Measurements from ENCODE around the gene CEP152. TPM values are rescaled to one million over a fixed set of nuclear protein-coding genes. Genes with fewer than 3 reads are reported as not detected.

Gene CEP152
- total RNA-seq, 4 donors from 2014 or later: 2.7 to 10.1 (median 3.9) TPM

DNA sequence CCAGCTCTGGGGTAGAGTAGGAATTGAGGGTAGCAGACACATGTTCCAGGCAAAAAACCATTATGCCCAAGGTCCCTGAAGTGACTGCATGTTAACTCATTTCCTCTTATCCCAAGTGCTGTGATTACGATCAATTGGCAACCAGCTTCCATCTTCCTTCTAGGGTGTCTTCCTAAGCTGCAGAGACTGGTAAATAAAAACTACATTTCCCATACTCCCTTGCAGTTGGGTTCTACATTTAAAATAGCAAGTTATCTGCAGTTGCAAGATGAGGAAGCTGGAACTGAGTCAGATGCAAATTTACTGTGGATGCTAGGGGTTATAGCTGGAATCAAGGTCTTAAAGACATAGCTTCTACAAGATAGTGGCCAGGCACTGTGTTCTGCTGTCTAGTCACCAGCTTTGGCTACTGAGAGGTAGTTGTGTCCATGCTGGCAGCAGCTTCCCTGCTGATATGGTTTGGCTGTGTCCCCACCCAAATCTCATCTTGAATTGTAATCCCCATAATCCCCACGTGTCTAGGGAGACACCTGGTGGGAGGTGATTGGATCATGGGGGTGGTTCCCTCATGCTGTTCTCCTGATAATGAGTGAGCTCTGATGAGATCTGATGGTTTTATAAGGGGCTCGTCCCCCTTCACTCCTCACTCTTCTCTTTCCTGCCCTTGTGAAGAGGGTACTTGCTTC lies 114.1 kb downstream of the CEP152 start:
- TF ChIP-seq POLR2AphosphoS5 (IDR thresholded peaks at IDR 0.05): no peak
- TF ChIP-seq, protein P1, sequence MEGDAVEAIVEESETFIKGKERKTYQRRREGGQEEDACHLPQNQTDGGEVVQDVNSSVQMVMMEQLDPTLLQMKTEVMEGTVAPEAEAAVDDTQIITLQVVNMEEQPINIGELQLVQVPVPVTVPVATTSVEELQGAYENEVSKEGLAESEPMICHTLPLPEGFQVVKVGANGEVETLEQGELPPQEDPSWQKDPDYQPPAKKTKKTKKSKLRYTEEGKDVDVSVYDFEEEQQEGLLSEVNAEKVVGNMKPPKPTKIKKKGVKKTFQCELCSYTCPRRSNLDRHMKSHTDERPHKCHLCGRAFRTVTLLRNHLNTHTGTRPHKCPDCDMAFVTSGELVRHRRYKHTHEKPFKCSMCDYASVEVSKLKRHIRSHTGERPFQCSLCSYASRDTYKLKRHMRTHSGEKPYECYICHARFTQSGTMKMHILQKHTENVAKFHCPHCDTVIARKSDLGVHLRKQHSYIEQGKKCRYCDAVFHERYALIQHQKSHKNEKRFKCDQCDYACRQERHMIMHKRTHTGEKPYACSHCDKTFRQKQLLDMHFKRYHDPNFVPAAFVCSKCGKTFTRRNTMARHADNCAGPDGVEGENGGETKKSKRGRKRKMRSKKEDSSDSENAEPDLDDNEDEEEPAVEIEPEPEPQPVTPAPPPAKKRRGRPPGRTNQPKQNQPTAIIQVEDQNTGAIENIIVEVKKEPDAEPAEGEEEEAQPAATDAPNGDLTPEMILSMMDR (IDR thresholded peaks at IDR 0.05): peak in 2 of 3 experiments; percentile 9 to 18
- TF ChIP-seq POLR2A (IDR thresholded peaks at IDR 0.05; ENCODE audit: low read depth): no peak
- no peak for TF ChIP-seq EP300 (IDR thresholded peaks at IDR 0.05)
- 56% methylated on average over 3 of the region's 3 CpGs for WGBS
- H3K27ac ChIP-seq (replicated peaks in 1 of 4): no peak overlapping the region
- no peaks in the 10 kb centered on the region for H3K4me1 ChIP-seq
- DNase-seq (ENCODE audit: extremely low spot score): no peak
- intact Hi-C loops (cut with DNase I): no loop called here
- no peaks in the 10 kb centered on the region for H3K27me3 ChIP-seq
- no peaks in the 10 kb centered on the region for H3K36me3 ChIP-seq
- H3K9me3 ChIP-seq: no peaks in the 10 kb centered on the region
- no peak overlapping the region for H3K4me3 ChIP-seq

DNA sequence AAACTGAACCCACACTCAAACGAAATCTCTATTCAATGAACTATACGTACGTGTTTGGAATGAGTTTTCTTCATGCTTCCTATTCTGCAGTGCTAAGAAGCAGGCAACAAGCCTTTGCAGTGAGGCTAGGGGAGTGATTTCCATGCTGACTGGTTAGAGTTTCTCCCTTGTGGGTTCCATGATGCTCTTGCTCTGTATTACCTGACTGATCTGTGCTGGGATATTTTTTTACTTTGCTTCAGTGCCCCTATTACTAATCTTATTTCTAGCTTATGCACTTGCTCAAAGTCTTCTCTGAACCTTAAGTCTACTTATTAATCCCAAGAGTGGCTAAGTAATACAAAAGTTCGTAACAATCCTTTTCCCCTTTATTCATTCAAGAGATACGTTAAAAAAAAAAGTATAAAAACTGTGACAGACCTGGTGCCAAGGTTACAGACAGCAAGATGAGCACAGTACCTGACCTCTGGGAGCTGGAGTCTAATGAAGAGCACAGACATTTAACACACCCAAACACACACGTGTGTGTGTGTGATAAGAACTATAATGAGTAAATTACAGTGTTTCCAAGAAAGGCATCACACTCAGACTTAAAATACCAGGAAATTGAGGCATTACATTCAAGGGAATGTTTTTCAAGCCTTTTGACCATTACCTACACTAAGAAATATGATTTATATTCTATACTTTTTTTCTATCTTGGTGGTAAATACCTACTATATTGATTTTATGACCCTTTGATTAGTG lies 114.9 kb downstream of the CEP152 start:
- Histone ChIP-seq H3K4me3 (no peak overlapping the region), H3K4me1 (no peaks in the 10 kb centered on the region), H3K27ac (replicated peaks in 1 of 4) (no peak overlapping the region), H3K27me3 (no peaks in the 10 kb centered on the region), H3K9me3 (no peaks in the 10 kb centered on the region), H3K36me3 (no peaks in the 10 kb centered on the region)
- WGBS: 77% methylated on average over 6 of the region's 6 CpGs
- TF ChIP-seq EP300 (IDR thresholded peaks at IDR 0.05) (no peak), POLR2A (IDR thresholded peaks at IDR 0.05; ENCODE audit: low read depth) (no peak), POLR2AphosphoS5 (IDR thresholded peaks at IDR 0.05) (no peak)
- TF ChIP-seq, protein P1 (IDR thresholded peaks at IDR 0.05): no peak
- intact Hi-C loops (cut with DNase I): no loop called here
- no peak for DNase-seq (ENCODE audit: extremely low spot score)

DNA sequence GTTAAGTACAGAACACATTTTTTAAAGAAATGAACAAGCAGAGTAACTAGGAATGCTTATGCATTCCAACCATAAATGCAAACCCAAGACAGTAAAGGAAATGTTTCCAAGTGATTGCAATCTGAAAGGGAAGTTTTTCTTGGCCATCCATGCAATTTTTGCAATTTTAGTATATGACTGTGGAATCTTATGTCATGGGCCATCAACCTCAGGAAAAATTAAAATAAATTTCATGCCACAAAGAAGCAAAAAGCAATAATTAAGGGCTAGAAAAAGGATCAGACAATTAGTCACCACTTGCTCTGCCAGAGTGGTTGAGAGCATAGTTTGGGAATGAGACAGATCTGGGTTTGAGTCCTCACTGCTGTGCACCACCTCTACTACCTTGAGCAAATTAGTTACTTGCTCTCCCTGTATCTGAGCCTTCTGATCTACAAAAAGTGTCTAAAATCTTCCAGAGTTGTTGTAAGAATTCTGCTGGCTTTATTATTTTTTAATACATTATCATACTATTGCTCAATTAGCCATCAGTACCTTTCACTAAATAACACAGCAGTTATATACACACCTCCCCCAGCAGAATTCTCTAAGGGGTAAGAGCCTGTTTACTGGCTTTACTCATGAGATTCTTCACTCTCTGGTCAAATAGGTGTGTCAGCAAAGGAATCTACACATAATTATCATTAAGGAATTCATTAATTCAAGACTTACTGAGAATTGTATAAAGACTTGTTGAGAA lies 115.6 kb downstream of the CEP152 start:
- Histone ChIP-seq H3K4me3 (no peak overlapping the region), H3K36me3 (no peaks in the 10 kb centered on the region), H3K9me3 (no peaks in the 10 kb centered on the region), H3K4me1 (no peaks in the 10 kb centered on the region), H3K27me3 (no peaks in the 10 kb centered on the region), H3K27ac (replicated peaks in 1 of 4) (no peak overlapping the region)
- no peak for TF ChIP-seq POLR2A (IDR thresholded peaks at IDR 0.05; ENCODE audit: low read depth)
- TF ChIP-seq POLR2AphosphoS5 (IDR thresholded peaks at IDR 0.05): no peak
- TF ChIP-seq EP300 (IDR thresholded peaks at IDR 0.05): no peak
- TF ChIP-seq, protein P1 (IDR thresholded peaks at IDR 0.05): no peak
- intact Hi-C loops (cut with DNase I): no loop called here
- no peak for DNase-seq (ENCODE audit: extremely low spot score)

DNA sequence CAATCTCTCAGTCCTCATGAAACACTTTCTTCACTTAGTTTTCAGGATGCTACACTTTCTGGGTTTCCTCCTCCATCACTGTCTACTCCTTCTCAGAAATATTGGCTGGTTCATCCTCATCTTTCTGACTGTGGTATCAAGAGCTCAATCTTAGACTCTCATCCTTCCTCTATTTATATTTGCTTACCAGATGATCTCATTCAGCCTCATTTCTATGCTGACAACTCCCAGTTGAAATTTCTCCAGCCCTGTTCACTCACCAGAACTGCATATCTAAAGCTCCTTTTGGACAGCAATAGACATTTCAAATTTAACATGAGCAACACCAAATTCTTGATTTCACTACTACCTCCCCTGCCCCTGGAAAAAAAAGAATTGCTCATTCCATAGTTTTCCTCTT lies 117.4 kb downstream of the CEP152 start:
- Histone ChIP-seq H3K27ac (replicated peaks in 1 of 4) (no peak overlapping the region), H3K4me3 (no peak overlapping the region), H3K4me1 (no peaks in the 10 kb centered on the region), H3K9me3 (peaks cover 0 to 3% (median 0%) of the 10 kb centered on the region in 4 donors), H3K27me3 (no peaks in the 10 kb centered on the region), H3K36me3 (no peaks in the 10 kb centered on the region)
- no peak for DNase-seq (ENCODE audit: extremely low spot score)
- intact Hi-C loops (cut with DNase I): no loop called here
- TF ChIP-seq POLR2A (IDR thresholded peaks at IDR 0.05; ENCODE audit: low read depth) (no peak), POLR2AphosphoS5 (IDR thresholded peaks at IDR 0.05) (no peak), EP300 (IDR thresholded peaks at IDR 0.05) (no peak)
- TF ChIP-seq, protein P1 (IDR thresholded peaks at IDR 0.05): no peak

Data from esophagus muscularis mucosa (tissue), 4 donors.